ENCODE measurements around the gene NOTUM. TPM values are rescaled to one million over a fixed set of nuclear protein-coding genes. Genes with fewer than 3 reads are reported as not detected.

NOTUM gene
- total and polyA plus RNA-seq, 9 donors, result 2.8 to 7.6 (median 3.4) TPM

DNA sequence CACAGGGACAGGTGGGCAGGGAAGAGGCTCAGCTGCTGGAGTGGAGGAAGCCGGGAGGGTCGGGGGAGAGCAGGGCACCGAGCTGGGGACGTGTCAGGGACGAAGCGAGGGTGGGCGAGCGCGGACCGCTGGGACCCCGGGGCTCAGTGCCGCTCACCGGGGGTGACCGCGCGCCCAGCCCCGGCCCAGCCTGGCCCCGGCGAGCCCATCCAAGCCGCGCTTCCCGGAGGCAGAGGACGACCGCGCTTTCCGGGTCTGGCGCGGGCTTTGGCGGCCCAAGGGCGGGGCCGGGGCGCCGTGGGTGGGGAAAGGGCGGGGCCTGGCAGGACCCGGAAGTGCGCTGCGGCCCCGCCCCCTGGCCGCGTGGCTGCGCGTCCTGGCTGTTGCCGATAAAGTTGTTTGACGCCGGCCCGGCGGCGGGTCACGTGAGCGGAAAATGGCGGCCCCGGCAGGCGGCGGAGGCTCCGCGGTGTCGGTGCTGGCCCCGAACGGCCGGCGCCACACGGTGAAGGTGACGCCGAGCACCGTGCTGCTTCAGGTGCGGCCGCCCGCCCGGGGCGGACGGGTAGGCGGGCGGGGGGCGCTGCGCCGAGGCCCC is 16.3 kb upstream of the NOTUM start, which contains the start of gene ASPSCR1:
Gene ASPSCR1, plus strand, starts transcription at position 419 of the 598 bp plus-strand sequence. Its CDS starts 18 bp downstream, at position 437.
- peak; percentile 96 for DNase-seq
- under 1% methylated on average over 76 of the region's 76 CpGs for WGBS (ENCODE audit: insufficient coverage)
- H3K4me1 ChIP-seq (ENCODE audit: control insufficient read depth, insufficient read depth, low read length), result peaks cover 19% of the 10 kb centered on the region
- peak within 1 kb of the TSS; percentile 82 for H3K4me3 ChIP-seq (ENCODE audit: low read length)
- peak within 1 kb of the TSS; percentile 81 for H3K27ac ChIP-seq (ENCODE audit: low read length)
- peaks cover 4% of the 10 kb centered on the region for H3K27me3 ChIP-seq (ENCODE audit: control insufficient read depth, insufficient read depth, low read length)
- peaks cover 18% of the 10 kb centered on the region for H3K36me3 ChIP-seq (ENCODE audit: control insufficient read depth, insufficient read depth, low read length)
- peaks cover 3% of the 10 kb centered on the region for H3K9me3 ChIP-seq (replicated peaks; ENCODE audit: control insufficient read depth, low read depth, low read length)

DNA sequence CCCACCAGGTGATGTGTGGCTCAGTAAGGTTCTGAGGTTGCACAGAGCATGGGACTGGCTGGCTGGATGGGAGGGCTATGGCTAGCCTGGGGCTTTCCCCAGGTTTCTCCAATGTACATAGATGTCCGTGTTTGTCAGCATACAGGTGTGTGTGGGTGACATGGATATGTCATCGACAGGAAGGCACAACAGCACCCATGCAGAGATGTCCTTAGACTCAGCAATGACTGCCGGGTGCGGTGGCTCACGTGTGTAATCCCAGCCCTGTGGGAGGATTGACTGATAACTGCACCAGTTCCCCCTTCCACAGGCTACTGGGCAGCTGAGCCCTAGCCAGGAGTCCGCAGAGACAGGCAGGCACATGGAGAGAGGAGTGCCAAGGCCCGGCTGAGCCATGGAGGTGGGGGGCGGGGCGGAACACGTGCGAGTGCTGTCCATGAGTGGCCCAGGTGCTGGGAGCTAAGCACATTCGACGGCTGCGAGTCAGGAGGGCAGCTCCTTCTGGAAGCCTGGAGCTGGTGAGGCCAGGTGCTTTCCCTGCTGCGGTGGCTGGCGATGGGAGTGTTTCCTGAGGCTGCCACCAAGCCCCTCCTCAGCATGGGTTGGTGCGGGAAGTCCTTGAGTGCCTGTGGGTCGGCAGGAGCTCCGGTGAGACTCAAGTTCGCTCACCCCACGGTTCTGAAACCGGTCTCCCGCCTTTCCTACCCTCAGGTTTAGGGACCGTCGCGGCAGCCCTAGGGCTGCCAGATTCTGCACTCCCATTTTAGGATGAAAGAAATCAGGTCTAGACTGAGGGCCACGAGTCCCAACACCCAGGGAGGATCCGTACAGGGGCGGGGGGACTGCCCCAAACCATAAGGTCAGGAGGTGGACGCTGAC is 15.6 kb upstream of the NOTUM start:
- Histone ChIP-seq H3K4me3 (ENCODE audit: low read length) (peak overlapping the region; percentile 82), H3K27me3 (ENCODE audit: control insufficient read depth, insufficient read depth, low read length) (peaks cover 4% of the 10 kb centered on the region), H3K4me1 (ENCODE audit: control insufficient read depth, insufficient read depth, low read length) (peaks cover 19% of the 10 kb centered on the region), H3K36me3 (ENCODE audit: control insufficient read depth, insufficient read depth, low read length) (peaks cover 18% of the 10 kb centered on the region), H3K27ac (ENCODE audit: low read length) (peak overlapping the region; percentile 75), H3K9me3 (replicated peaks; ENCODE audit: control insufficient read depth, low read depth, low read length) (peaks cover 3% of the 10 kb centered on the region)
- 16% methylated on average over 20 of the region's 30 CpGs for WGBS (ENCODE audit: insufficient coverage)
- DNase-seq, result no peak

DNA sequence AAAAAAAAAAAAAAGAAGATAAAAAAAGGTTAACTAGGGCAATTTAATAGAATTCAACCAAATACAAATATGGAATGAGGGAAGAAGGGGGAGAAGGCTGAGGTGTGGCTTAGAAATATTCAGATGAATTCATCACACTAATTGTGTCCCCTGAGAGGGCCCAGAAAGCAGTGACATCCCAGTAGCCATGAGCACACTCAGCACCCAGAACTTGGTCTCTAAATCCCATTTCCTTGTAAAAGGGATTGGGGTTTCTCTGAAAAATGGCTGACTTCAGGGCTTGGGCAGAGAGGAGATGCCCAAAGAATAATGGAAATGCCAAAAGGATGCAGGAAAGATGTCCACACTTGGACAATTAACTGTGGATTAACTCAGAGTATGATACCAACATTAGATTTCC is 12.4 kb upstream of the NOTUM start:
- Histone ChIP-seq H3K9me3 (replicated peaks; ENCODE audit: control insufficient read depth, low read depth, low read length) (peaks cover 3% of the 10 kb centered on the region), H3K27ac (ENCODE audit: low read length) (no peak overlapping the region), H3K36me3 (ENCODE audit: control insufficient read depth, insufficient read depth, low read length) (no peaks in the 10 kb centered on the region), H3K4me1 (ENCODE audit: control insufficient read depth, insufficient read depth, low read length) (peaks cover 24% of the 10 kb centered on the region), H3K27me3 (ENCODE audit: control insufficient read depth, insufficient read depth, low read length) (peaks cover 5% of the 10 kb centered on the region), H3K4me3 (ENCODE audit: low read length) (no peak overlapping the region)
- no peak for DNase-seq

DNA sequence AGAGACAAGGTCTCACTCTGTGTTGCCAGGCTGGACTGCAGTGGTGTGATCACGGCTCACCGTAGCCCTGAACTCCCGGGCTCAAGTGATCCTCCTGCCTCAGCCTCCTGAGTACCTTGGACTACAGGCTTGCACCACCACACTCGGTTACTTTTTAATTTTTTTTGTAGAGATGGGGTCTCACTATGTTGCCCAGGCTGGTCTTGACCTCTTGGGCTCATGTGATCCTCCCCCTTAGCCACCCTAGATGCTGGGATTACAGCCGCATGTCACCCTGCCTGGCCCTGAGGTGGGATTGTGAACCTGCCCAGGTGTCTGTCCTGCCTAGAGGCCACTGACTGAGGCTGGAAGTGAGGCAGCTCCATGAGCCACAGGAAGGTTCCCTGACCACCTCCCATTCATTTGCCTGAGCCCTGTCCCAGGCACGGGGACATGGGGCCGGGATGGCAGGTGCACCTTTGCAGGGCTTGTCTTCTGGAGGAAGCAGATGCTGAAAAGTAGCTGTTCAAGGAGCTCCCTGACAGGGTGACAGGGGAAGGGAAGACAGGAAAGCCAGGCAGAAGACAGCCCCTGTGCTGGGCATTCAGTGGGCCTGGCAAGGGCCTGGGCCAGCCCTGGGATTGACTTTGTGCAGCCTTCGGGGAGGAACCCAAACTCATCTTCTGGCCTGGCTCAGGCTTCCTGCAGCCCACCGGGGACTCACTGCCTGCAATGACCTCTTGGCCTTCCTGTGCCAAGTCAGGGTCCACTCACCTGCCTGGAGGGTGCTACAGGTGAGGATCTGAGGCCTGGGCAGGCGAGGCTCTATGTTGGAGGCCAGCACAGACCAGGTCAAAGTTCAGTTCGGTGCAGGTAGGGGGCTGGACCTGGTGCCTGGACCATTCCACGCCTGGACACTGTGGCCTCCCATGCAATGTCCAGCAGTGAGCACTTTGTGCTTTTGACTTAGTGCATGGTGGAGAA is 8.1 kb upstream of the NOTUM start:
- Histone ChIP-seq H3K27me3 (ENCODE audit: control insufficient read depth, insufficient read depth, low read length) (peaks cover 26% of the 10 kb centered on the region), H3K36me3 (ENCODE audit: control insufficient read depth, insufficient read depth, low read length) (no peaks in the 10 kb centered on the region), H3K4me3 (ENCODE audit: low read length) (no peak overlapping the region)

DNA sequence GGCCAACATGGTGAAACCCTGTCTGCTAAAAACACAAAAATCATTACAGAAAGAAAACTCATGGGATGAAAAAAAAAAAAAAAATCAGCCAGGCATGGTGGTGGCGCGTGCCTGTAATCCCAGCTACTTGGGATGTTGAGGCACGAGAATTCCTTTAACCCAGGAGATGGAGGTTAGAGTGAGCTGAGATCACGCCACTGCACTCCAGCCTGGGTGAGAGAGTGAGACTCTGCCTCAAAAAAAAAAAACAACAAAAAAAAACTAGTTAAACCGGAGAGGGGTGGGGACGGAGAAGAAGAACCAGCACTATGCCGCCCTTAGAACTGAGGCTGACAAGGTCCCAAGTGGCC is 7.4 kb upstream of the NOTUM start:
- H3K36me3 ChIP-seq (ENCODE audit: control insufficient read depth, insufficient read depth, low read length), result no peaks in the 10 kb centered on the region
- peak overlapping the region; percentile 65 for H3K27ac ChIP-seq (ENCODE audit: low read length)
- 67% methylated on average over 5 of the region's 7 CpGs for WGBS (ENCODE audit: insufficient coverage)
- no peak for DNase-seq
- peaks cover 34% of the 10 kb centered on the region for H3K27me3 ChIP-seq (ENCODE audit: control insufficient read depth, insufficient read depth, low read length)
- H3K4me1 ChIP-seq (ENCODE audit: control insufficient read depth, insufficient read depth, low read length), result peaks cover 48% of the 10 kb centered on the region
- H3K4me3 ChIP-seq (ENCODE audit: low read length), result no peak overlapping the region
- peaks cover 1% of the 10 kb centered on the region for H3K9me3 ChIP-seq (replicated peaks; ENCODE audit: control insufficient read depth, low read depth, low read length)

More for the DNA sequence above, 8.1 kb upstream of the NOTUM start:
- no peak overlapping the region for H3K27ac ChIP-seq (ENCODE audit: low read length)
- 84% methylated on average over 6 of the region's 12 CpGs for WGBS (ENCODE audit: insufficient coverage)
- peaks cover 41% of the 10 kb centered on the region for H3K4me1 ChIP-seq (ENCODE audit: control insufficient read depth, insufficient read depth, low read length)
- DNase-seq, result no peak
- peaks cover 3% of the 10 kb centered on the region for H3K9me3 ChIP-seq (replicated peaks; ENCODE audit: control insufficient read depth, low read depth, low read length)

DNA sequence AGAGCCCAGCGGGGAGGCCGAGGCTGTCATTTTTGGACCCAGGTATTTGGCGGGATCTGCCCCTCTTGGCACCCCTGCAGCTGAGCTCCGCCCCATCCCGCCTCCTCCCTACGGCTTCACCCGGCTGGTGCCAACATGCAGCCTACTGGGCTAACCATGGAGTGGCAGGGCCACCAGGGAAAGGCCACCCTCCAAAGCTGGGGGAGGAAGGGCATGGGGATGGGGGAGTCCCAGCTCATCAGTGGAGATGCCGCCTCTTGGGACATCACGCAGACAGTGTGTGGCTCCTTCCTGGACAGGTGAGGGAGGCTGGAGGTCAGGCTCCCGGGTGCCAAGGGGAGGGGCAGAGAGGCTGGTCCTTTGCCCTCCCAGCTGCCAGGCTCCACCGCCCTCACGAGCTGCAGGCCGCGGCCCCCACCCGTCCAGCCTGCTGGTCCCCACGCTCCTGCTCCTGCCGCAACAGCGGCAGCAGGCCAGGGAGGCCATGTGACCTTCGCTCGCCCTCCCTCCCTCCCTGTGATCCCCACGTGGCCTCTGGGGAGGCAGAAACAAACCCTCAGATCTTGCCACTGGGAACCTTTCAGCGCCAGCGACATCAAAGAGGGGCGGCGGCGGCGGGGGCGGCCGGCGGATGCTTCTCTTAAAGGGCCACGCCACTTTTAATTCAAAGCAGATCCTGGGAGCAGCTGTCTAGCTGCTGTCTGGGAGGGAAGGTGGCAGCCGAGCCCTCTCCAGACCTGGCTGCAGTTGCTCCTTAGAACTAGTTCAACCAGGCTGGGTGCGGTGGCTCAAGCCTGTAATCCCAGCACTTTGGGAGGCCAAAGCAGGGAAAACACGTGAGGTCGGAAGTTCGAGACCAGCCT is 6.8 kb upstream of the NOTUM start:
- peaks cover 54% of the 10 kb centered on the region for H3K4me1 ChIP-seq (ENCODE audit: control insufficient read depth, insufficient read depth, low read length)
- H3K9me3 ChIP-seq (replicated peaks; ENCODE audit: control insufficient read depth, low read depth, low read length), result no peaks in the 10 kb centered on the region
- peak overlapping the region; percentile 65 for H3K27ac ChIP-seq (ENCODE audit: low read length)
- no peaks in the 10 kb centered on the region for H3K36me3 ChIP-seq (ENCODE audit: control insufficient read depth, insufficient read depth, low read length)
- no peak overlapping the region for H3K4me3 ChIP-seq (ENCODE audit: low read length)
- WGBS (ENCODE audit: insufficient coverage), result 5% methylated on average over 32 of the region's 36 CpGs
- H3K27me3 ChIP-seq (ENCODE audit: control insufficient read depth, insufficient read depth, low read length), result peaks cover 40% of the 10 kb centered on the region
- peak; percentile 93 for DNase-seq

DNA sequence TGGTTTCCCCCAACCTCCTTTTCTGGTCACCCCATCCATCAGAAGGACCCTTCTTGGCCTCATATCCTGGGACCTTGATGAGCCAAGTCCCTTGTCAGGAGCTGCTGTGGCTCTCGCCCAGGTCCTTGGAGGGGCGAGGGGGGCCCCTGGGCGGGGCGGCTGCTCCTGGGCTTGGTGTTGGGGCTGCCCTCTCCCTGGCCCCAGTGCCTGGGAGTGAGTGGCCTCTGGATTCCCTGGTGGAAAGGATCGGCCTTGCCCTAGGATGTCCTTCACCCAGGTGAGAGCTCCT is 6.2 kb upstream of the NOTUM start:
- Histone ChIP-seq H3K4me3 (ENCODE audit: low read length) (no peak overlapping the region), H3K36me3 (ENCODE audit: control insufficient read depth, insufficient read depth, low read length) (no peaks in the 10 kb centered on the region), H3K4me1 (ENCODE audit: control insufficient read depth, insufficient read depth, low read length) (peaks cover 60% of the 10 kb centered on the region), H3K9me3 (replicated peaks; ENCODE audit: control insufficient read depth, low read depth, low read length) (no peaks in the 10 kb centered on the region), H3K27ac (ENCODE audit: low read length) (peak overlapping the region; percentile 43), H3K27me3 (ENCODE audit: control insufficient read depth, insufficient read depth, low read length) (peaks cover 46% of the 10 kb centered on the region)
- DNase-seq, result no peak
- WGBS (ENCODE audit: insufficient coverage), result 6% methylated on average over 2 of the region's 5 CpGs

DNA sequence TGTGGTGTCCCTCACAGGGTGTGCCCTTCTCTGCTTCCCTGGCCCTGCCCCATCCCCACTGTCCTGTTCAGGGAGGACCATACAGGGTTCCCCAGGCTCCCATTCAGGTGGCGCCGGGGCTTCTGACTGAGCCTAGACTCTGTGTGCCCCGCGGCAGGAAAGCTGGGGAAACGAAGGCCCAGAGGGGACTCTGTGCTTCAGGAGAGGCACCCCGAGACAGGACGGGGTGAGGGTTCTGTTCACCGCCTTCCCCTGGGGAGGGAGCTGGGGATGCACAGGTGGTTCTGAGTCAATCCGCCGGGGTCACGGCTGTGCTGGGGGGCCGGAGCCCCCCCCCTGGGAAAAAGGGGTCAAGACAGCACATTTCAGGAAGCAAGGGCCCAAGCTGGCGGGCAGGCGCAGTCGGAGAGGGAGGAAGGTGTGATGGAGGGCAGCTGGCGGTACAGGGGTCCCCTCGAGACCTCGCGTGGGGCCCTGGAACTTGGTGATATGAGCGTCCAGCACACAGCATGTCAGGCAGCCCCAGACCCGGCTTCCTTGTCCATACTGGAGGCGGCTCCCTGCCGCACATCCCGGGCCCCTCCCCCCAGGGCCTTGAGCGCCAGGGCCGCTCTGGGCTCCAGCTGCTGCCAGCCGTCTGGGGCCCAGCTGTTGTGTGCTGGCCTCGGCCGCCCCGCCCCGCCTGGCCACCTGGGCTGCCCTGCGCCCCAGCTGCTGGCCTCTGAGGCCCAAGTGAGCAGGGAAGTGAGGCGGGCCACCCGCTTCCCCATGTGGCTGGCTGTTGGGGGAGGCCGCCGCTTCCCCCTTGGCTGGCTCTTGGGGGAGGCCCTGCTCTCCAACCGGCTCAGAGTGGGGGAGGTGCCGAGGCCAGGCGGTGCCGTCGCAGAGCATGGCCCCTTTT is 5.6 kb upstream of the NOTUM start:
- DNase-seq, result peak; percentile 91
- H3K4me3 ChIP-seq (ENCODE audit: low read length), result no peak overlapping the region
- H3K27ac ChIP-seq (ENCODE audit: low read length), result peak overlapping the region; percentile 43
- H3K4me1 ChIP-seq (ENCODE audit: control insufficient read depth, insufficient read depth, low read length), result peaks cover 66% of the 10 kb centered on the region
- no peaks in the 10 kb centered on the region for H3K9me3 ChIP-seq (replicated peaks; ENCODE audit: control insufficient read depth, low read depth, low read length)
- H3K27me3 ChIP-seq (ENCODE audit: control insufficient read depth, insufficient read depth, low read length), result peaks cover 51% of the 10 kb centered on the region
- 21% methylated on average over 40 of the region's 41 CpGs for WGBS (ENCODE audit: insufficient coverage)
- no peaks in the 10 kb centered on the region for H3K36me3 ChIP-seq (ENCODE audit: control insufficient read depth, insufficient read depth, low read length)

All from muscle of leg (tissue), 11 donors.